Tibial artery (tissue), 4 donors: Measurements from ENCODE around the gene LCT.
"Not testable (repeated sequence)": the region's sequence is repeated elsewhere in the genome, so short reads cannot be mapped to it uniquely, and the experiment has no call there.

Experiments
- DNase-seq, 2 donors: peaks; one replicate each; pipeline ENCODE4 v3.0.0-alpha.2; 2019
- H3K27ac ChIP-seq, 2 donors: fragments of 200-600 bp; sonication (generic) in 1 of 2; 1 replicate in 1 of 2; 2 replicates in 1 of 2; pipeline ENCODE4 v1.5.1; 2018 to 2019; ENCODE audit warnings: mild to moderate bottlenecking in 1 of 2
- H3K27me3 ChIP-seq, 2 donors: fragments of 200-600 bp; sonication (generic) in 1 of 2; one replicate each; pipeline versions ENCODE4 v1.5.1 to v1.6.0; 2016 to 2019
- H3K36me3 ChIP-seq, 3 donors: fragments of 200-600 bp; sonication (generic) in 2 of 3; one replicate each; pipeline ENCODE4 v1.5.1; 2016 to 2019; ENCODE audit warnings: mild to moderate bottlenecking in 2 of 3
- H3K4me1 ChIP-seq, 4 donors: fragments of 200-600 bp; sonication (generic) in 2 of 4; 1 replicate in 3 of 4; 2 replicates in 1 of 4; pipeline ENCODE4 v1.5.1; 2016 to 2019
- H3K4me3 ChIP-seq, 2 donors: fragments of 200-600 bp; sonication (generic) in 1 of 2; 1 replicate in 1 of 2; 2 replicates in 1 of 2; pipeline ENCODE4 v1.5.1; 2018 to 2019; ENCODE audit warnings: mild to moderate bottlenecking in 2 of 2
- H3K9me3 ChIP-seq, 3 donors: fragments of 200-600 bp; sonication (generic) in 1 of 3; one replicate each; pipeline ENCODE4 v1.5.1; 2016 to 2019
- CTCF ChIP-seq, 2 experiments: fragments of 200-600 bp in 1 of 2; fragments of 450-650 bp in 1 of 2; IDR thresholded peaks; one replicate each; pipeline ENCODE4 v1.5.1; 2017 to 2019; ENCODE audit warnings: antibody characterized with exemption in 2 of 2, mild to moderate bottlenecking in 1 of 2, moderate library complexity in 1 of 2
- intact Hi-C: fragments of 100-400 bp; cut with DNase I; formaldehyde crosslinking; loops from one replicate; pipeline ENCODE4 v1.15.0; 2023; ENCODE audit warnings: low total_unique reads

The LCT gene

GRCh38 chr2:135817951-135818350 lies 19.0 kb downstream of the LCT start:
- Histone ChIP-seq H3K4me3 (no peak overlapping the region), H3K4me1 (no peaks in the 10 kb centered on the region), H3K27me3 (no peaks in the 10 kb centered on the region), H3K27ac (no peak overlapping the region), H3K9me3 (no peaks in the 10 kb centered on the region), H3K36me3 (no peaks in the 10 kb centered on the region)
- DNase-seq: no peak
- no peak for TF ChIP-seq CTCF (IDR thresholded peaks at IDR 0.05)
- intact Hi-C loops: no loop called here

GRCh38 chr2:135817466-135817865 lies 19.5 kb downstream of the LCT start:
- intact Hi-C loops: no loop called here
- Histone ChIP-seq H3K36me3 (no peaks in the 10 kb centered on the region), H3K4me1 (no peaks in the 10 kb centered on the region), H3K9me3 (no peaks in the 10 kb centered on the region), H3K27me3 (no peaks in the 10 kb centered on the region), H3K27ac (no peak overlapping the region), H3K4me3 (no peak overlapping the region)
- DNase-seq: no peak
- no peak for TF ChIP-seq CTCF (IDR thresholded peaks at IDR 0.05)

- H3K9me3 ChIP-seq: no peaks in the 10 kb centered on the region
- DNase-seq: no peak
- no peak for TF ChIP-seq CTCF (IDR thresholded peaks at IDR 0.05)
- no peaks in the 10 kb centered on the region for H3K27me3 ChIP-seq
- no peaks in the 10 kb centered on the region for H3K36me3 ChIP-seq
- no peaks in the 10 kb centered on the region for H3K4me1 ChIP-seq
- no peak overlapping the region for H3K4me3 ChIP-seq
- H3K27ac ChIP-seq: no peak overlapping the region
- intact Hi-C loops: no loop called here
Measured at GRCh38 chr2:135815269-135815668, 21.7 kb downstream of the LCT start.

GRCh38 chr2:135812907-135813511 lies 24.0 kb downstream of the LCT start:
- no peaks in the 10 kb centered on the region for H3K9me3 ChIP-seq
- DNase-seq: no peak
- H3K4me3 ChIP-seq: no peak overlapping the region
- no peaks in the 10 kb centered on the region for H3K36me3 ChIP-seq
- no peaks in the 10 kb centered on the region for H3K27me3 ChIP-seq
- intact Hi-C loops: no loop called here
- H3K27ac ChIP-seq: no peak overlapping the region
- TF ChIP-seq CTCF (IDR thresholded peaks at IDR 0.05): no peak
- H3K4me1 ChIP-seq: no peaks in the 10 kb centered on the region

- H3K36me3 ChIP-seq, H3K4me1 ChIP-seq, H3K9me3 ChIP-seq, H3K27me3 ChIP-seq, H3K4me3 ChIP-seq, H3K27ac ChIP-seq, intact Hi-C loops, DNase-seq: not testable (repeated sequence)
Measured at GRCh38 chr2:135807874-135808273, 29.1 kb downstream of the LCT start.

- Histone ChIP-seq H3K27ac (no peak overlapping the region), H3K4me3 (no peak overlapping the region), H3K36me3 (no peaks in the 10 kb centered on the region), H3K4me1 (no peaks in the 10 kb centered on the region), H3K9me3 (no peaks in the 10 kb centered on the region), H3K27me3 (no peaks in the 10 kb centered on the region)
- TF ChIP-seq CTCF (IDR thresholded peaks at IDR 0.05): no peak
- DNase-seq: no peak
- intact Hi-C loops: no loop called here
Measured at GRCh38 chr2:135803278-135803677, 33.7 kb downstream of the LCT start.
